D341Med (cell line): ENCODE measurements around the gene ANG.

Source experiments
- DNase-seq: peaks from one replicate; pipeline ENCODE4 v3.0.0; 2012; ENCODE audit warnings: low spot score

The ANG gene

DNA sequence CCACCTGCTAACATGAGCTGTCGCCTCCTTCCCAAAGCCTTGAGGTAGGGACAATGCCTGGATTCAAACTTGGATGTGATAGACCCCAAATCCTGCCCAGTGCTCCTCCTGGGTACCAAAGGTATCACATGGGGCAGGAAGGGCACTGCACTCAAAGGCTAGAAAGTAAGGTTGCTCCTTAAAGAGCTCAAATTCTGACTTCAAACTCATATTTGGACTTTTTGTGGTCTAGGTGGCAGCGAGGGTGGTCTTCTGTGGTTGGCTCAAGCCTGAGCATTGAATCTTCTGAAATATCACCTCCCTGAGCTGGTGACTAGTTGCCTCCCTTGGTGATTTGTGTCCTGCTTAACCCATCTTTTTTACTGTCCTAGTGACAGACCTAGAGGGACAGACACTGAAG lies 12.5 kb upstream of the ANG start:
- DNase-seq: no peak

DNA sequence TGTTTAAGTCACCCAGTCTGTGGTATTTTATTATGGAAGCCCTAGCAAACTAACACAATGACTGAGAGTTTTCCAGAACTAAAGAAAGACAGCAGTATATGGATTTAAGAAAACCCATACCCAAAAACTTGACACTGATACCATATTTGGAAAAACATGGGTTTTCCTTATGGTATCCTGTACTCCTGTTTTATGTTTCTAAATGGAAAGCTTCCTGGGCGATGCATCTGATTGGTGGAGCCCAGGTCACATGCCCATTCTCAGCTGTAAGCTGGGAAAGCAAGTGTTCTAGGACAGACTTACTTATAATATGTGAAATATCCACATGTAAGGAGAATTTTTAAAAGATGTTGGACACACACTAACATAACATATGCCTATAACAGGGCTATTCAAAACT lies 8.7 kb upstream of the ANG start:
- no peak for DNase-seq

DNA sequence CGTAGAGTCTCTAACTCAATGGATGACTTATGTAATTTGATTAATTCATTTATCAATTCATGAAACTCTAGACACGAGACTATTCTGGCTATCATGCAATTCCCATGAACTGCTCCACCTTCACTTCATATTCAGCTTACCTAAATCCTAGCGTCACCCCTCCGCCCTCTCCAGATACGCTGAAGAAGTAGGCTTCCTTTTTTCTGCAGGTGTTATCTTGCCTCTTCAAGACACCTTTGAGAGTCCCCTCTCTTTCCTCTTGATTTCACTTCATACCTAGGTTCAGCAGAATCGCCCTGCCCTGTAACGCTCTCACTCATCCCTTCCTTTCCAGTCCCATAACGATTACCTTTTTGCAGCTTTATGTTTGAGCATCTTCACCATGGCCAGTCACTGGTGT lies 8.2 kb upstream of the ANG start:
- no peak for DNase-seq

DNA sequence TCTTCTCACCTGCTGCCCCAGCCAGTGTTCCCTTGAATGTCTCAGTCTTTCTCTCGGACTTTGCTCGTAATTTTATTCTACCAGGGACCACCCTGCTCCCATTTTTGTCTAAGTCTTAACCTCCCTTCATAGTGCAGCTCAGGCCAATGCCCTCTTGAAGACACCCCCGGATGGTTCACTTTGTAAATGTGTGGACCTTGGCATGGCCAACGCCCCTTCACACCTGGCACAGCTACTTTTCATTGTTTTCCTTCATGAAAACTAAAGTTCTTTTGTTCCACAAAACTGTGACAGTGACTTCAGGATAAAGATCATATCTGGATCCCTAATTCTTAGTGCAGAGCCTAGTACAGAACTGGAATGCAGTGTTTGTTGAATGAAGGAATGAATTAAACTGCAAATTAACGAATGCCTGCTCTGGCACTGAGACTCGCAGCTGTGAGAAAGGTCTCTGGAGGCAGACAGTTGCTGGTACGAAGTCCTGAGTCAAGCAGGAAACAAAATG lies 7.7 kb upstream of the ANG start:
- DNase-seq: peak; percentile 52

DNA sequence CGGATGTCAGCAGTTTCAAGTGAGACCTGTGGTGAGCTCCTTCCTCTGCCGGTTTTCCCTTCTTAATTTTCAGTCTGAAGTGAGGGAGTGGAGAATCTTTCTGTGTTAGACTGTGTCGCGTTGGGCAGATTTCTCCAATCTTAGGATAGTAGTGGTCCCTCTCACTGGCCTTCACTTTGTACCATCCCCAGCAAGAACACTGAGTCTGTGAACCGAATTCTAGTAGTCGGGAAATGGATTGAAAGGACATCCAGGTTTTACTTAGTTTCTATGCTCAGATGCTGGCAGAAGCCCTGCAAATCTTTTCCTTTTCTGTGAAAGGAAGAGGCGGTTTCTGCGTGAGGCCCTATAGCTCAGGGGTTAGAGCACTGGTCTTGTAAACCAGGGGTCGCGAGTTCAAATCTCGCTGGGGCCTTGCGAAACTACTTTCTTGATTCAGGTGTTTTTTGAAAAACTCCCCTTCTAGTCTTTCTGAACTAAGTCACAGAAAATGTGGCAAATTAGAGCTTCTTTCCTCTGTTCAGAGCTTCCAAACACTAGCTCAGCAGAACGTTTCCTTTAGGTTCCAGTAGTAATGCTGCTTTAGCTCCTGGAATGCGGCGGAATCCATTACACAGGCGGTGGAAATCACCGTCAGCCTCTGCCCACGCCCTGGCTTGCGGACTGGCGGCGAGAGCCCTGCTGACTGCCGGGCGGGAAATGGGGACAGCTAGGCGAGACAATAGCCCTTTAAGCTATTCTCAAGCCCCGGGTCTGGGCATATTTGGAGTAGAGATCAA lies 7.0 kb upstream of the ANG start:
- peak; percentile 55 for DNase-seq

DNA sequence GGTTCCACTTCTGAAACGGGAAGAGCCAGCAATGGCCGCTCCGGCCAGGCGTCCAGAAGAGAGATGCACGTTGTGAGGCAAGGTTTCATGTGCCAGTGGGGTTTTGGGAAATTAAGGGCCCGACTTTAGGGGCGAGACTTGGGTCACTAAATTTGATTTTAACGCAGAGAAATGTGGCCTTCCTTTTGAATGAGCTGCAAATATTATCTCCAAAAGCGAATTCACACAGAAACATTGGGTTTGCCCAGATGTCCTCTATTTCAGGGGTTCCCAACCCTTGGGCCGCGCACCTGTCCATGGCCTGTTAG lies 6.5 kb upstream of the ANG start:
- no peak for DNase-seq

DNA sequence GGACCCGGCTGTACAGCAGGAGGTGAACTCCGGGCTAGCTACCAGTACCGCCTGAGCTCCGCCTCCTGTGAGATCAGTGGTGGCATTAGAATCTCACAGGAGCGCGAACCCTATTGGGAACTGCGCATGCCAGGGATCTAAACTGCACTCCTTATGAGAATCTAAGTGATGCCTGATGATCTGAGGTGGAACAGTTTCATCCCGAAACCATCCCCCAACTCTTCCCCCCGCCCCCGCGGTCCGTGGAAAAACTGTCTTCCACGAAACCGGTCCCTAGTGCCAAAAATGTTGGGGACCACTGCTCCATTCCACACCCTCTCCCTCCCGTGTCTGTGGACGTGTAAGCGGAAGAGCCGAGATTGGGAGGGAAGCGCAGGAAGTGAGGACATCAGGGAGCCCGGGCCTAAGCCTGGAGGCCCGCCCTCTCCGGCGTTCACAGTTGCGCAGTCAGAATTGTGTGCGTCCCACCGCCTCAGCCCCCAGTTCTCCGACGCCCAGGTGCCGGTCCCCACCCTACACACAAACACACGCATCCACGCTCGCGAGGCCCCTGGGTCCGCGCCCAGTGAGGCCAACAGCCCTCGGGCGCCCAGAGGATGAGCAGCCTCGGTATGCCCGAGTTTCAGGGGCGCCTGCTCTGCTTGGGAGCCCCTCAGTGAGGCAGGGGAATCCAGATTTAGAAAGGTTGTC lies 6.0 kb upstream of the ANG start:
- DNase-seq: peak; percentile 87

DNA sequence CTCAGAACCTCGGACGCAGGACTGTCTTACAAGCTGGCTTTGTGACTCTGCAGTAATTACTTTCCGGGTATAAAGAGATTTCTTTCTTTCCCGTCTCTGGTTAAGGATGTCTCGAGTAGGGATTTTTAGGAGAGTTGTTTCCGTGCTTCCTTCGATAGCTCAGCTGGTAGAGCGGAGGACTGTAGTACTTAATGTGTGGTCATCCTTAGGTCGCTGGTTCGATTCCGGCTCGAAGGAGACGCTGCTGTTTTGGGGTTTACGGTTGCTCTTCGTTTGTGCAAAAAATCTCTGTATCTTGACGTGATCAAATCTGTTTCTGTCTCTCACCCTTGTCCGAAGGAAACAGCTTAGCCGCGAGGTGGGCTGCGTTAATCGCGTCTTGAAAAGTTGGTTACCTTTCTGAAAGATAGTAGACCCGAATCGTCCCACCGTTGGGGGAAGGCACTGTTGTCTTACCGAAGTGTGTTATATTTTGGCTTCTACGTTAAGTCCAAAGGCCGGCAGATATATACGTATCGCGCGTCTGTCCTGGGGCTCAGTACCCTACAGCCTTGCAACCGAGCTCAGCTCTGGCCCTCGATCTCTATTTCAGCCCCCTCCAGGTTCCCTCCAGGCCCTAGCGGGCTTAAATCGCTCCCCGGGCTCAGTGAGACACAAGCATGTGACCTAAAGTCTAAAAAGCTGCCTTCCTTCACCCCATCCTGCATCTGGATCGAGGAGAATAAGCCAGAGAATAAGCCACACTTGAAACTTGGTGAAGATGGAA lies 5.3 kb upstream of the ANG start:
- DNase-seq: peak; percentile 55

DNA sequence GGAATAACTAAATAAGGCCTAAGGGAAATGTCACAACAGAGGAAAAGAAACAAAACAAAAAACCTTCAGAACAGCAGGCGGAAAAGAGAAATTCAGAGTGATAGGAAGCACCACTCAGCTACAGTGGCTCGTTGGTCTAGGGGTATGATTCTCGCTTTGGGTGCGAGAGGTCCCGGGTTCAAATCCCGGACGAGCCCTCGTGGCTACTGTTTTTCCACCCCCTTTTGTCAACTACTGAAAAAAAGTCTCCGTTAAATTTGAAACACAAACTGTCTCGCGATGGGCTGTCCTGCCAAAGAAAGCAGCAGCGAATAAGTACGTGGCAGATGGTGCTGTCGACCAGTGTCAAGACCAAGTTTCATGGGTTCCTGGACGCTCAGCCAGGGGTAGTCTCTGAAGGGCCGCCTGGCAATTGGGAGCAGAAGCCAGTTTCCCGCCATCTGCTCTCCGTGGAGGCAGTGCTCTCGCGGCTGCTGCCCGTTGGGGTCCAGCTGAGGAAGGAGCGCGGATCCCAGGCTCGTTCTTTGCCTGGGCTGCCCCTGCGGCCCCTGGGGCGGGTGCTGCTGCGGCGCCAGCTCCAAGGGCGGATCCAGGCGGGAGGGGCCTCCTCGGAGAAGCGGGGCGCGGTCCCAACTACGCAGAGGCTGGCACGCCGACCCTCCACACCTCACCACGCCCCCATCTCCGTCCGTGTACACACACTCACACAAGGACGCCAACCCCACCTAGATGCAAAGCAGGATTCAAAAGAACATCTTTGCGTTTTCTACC lies 4.5 kb upstream of the ANG start, which contains the start of gene RNASE4:
Gene RNASE4, plus strand, starts transcription at position 670 of the 771 bp plus-strand sequence. CDS start 14,812 bp downstream, outside the sequence.
- peak; percentile 71 for DNase-seq

DNA sequence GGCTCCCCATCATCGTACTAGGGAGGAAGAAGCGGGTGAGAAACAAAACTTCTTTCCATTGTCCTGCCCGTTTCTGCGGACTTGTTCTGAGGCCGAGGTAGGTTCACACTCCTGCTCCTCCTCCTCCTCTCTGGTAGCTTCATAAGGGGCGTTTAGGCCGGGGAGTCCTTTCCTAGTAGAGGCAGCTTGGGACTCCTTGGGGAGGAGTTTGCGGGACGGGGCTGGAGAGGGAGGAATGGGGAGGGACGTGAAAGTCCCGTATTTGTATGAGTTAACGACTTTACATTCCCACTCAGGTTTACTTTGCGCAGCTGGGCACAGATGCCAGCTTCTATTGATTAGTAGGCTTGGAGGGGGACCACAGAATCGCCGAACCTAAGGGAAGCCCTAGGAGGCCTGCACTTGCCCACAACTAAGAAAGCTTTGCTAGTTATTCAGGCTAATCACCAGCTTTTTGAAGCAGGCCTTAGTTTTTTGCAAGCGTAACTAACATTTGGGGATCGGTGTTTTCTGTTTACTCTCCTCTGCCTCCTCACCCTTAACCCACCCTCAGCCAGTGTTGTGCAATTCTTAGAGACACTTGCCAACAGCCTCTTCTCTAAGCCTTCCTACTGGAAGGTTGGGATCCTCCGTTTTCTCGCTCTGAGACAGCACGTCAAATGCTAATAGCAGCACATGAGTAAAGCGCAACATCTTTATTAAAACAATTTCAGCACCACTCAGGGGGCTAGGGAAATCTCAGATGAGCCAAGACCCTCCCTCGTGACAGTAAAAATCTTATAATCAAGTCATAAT lies 3.7 kb upstream of the ANG start:
- no peak for DNase-seq

DNA sequence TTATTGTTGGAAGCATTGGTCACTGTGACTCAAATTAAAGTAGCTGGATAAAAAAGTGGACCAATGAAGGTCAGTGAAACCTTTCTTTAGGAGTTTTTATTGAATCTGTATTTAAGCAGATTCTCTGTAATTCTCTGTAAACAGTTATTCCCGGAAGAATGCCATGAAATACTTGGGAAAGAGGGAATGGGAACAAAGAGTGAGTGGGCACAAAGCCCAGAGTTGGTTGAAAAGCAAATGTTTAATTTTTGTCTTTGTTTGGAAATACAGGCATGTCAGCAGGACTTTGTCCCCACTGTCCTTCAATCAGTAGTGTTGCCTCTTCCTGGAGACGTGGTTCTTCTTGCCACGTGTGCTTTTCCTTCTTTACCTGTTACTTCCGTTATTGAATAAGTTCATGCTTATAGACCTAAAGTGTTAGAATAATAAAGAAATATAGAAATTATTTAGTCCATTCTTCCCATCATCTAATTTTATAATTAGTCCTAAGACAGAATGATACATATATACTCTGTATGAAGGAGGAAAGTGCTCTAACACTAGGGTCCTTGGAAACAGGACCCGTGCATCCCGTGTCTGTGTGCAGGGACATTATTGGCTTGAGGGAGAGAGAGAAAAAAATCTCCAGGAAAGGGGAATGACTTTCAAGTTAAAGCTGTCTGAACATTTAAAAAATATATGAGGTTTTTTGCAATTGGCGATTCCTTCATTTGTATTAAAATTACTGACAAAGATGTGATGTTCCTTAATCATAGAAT lies 2.0 kb upstream of the ANG start:
- DNase-seq: no peak

DNA sequence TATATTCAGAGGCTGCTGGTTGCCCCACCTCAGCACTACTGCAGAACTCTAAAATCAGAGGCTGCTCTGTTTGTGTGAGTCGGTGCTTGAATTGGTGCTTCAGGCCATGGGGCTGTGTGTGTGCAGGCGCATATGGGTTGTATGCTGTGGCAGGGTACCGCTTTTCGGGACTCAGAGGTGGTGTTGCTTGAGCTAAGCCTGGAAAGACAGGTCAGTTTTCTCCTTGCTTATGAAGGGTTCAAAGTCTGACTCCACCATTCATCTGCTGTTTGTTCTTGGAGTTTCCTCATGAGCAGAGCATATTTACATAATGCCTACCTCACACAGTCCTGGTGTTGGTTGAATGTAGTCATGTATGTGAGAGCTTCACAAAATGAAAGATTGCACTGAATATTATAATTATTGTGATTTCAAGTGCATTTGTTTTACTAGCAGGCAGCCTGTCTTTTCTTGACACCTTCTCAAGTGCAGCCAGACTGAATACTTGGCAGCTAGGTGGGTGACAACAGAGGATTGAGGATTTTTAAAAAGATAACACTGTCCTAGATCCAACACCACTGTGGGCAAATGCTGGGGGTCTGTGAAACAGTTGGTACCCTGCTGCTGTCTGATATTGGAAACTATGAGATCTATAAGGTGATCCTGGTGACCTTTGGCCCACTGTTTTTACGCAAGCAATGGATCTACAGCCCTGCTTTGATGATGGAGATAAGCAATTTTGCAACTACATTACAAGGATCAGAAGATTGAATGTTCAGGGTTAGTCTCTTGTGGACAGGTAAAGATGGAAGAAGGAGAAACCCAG lies 1.0 kb upstream of the ANG start:
- DNase-seq: no peak

DNA sequence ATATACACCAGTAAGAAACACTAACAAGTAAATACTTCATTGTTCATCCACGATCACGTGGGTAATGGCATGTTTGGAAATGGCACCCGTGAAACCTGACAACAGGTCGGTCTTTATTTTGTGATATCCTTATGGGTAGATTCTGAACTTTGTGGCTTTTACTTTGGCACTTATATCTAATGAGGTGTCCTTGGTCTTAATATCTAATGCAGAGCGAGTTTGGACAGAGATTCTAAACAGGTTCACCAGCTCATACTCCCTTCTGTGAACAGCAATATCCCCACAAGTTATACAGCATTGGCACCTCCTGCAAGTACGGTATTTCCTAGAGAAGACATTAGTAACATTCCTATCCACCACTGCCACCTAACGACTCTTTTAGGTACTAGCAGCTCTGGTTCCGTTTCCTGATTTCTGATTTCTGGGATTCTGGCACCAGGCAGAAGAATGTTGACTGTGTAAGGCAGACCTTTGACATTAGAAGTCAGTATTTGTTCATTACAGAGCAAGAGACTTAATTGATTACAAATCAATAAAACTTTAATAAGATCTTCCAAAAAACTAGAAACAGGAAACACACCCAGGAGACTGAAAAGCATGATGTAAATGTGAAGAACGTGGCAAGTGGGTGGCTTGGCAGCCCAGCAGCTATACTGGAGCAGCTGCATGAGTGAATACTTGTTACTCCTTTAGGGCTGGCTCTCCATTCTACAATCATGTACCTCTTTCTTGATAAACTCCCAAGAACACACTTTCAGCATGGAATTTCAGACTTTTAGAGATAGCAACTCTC lies 2.5 kb downstream of the ANG start:
- peak; percentile 63 for DNase-seq

DNA sequence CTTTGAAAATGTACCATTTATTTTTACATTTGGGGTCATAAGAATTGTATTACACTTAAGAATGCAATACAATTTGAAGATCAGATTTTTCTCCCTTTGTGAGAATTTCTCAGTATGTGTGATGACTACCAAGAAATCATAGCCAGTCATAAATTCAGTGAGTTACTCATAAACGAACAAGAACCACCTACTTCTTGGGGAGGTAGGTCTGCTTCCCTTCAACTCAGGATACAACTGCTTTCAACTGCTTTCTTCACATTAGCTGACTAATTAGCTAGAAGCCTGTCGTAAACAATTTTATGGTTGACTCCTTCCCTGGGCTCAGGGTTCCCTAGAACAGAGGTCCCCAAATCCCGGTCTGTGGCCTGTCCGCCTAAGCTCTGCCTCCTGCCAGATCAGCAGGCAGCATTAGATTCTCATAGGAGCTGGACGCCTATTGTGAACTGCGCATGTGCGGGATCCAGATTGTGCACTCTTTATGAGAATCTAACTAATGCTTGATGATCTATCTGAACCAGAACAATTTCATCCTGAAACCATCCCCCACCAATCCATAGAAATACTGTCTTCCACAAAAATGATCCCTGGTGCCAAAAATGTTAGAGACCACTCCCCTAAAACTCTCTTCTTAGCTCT lies 3.7 kb downstream of the ANG start:
- no peak for DNase-seq

DNA sequence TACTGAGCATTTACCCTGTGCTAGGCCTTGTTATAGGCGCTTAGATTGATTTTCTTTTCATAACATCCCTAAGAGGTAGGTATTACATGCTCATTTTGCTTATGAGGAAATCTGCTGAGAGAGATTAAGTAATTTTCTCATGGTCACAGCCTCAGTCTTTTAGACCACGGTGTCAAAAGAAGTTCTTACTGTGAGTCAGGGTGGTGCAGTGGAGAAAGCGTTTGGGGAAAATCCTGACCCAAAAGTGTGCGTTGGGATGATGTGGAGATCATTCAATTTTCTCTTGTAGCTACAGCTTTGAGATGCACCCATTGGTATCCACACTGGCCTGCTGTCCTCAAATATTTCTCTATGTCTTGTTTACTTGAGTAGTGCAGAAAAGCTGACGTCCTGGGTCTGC lies 8.2 kb downstream of the ANG start:
- DNase-seq: no peak

DNA sequence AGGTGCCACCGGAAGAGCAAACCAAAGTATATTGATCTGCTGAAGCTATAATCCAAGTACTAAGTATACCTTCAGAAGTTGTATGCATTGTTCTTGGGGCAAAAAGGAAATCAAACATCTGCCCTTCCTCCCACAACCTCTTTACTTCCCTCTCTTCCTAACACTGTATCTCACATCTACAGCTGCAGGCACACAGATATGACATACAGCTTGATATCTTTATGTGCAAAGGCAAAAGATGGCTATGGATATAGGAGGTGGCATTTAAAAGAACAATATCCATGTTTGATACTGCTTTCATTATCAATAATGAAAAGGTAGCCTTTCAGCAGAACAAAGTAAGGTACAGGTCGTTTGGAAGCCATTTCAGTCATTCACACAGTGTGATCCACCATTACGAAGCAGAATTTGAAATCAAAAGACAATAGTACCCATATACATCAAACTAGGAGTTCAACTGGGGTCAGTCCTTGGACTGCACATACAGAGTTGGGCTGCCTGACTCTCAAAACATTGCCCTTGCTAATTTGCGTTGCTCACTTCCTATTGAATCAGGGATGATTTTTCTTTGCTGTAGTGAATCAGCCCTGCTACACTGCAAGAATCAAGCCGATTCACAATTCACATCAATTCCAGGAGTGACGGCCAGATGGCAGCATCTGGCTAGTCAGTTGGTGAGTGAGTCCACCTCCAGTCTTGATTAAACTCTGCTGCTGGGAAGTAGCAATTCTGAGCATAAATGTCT lies 8.9 kb downstream of the ANG start:
- DNase-seq: peak; percentile 68

DNA sequence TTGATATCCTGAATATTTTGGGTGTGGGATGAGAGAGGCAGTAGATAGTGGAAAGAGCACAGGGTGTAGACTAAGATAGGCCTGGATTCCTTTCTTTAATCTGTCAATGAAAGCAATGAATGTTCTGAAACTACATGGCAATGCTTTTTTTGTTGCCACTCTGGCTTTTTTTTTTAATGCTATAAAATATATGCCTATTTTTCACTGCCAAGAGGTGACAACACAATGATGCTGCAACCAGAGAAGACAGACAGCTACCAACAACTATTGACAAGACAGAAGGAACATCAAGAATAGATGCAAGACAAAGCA lies 9.4 kb downstream of the ANG start:
- DNase-seq: no peak

DNA sequence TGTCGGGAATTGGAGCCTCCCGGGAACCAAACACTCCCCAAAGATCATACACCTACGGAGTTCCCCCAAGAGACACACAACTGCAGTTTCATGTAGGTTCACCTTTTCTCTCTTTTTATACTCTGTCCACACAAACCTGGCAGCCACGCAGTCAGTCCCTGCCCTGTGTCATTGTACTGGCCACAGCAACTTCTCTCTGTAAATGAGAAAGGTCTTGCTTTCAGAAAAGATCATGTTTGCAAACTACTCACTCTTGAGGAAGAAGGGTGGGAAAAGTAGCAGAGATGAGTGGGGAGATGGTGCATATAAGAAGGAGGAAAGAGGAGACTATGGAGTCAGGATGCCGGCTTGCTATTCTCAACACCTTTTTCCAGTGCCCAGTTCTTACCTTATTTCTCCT lies 10.4 kb downstream of the ANG start:
- DNase-seq: no peak
